ENCODE results near the gene DCANP1. TPM values are rescaled to one million over a fixed set of nuclear protein-coding genes. Genes with fewer than 3 reads are reported as not detected.

DCANP1 gene
- total and polyA plus RNA-seq, 2 donors (not counting 1 experiment from before 2014, with no cell fraction given): not detected

DNA sequence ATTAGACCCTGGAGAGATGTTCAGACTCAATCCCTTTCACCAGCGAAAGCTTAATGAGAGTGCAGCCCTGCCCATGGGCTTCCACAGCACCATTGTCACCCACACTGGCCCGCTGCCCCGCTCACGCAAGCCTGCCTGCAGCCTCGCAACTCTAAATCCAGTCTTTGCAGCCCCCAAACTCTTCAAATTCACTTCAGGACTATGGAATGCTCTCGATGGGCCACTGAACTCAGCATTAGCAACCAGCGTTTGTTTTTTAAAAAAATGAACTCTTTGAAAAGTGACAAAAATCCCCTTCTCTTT, 17.1 kb downstream of the DCANP1 start:
- Histone ChIP-seq H3K27ac (ENCODE audit: low read length in 2 of 2) (no peak overlapping the region), H3K4me3 (ENCODE audit: control extremely low read depth in 1 of 5, extremely low read depth in 1 of 5, insufficient read depth in 1 of 5, low read depth in 2 of 5, low read length in 4 of 5) (no peak overlapping the region), H3K4me1 (ENCODE audit: control insufficient read depth in 2 of 2, insufficient read depth in 2 of 2, low read length in 2 of 2) (no peaks in the 10 kb centered on the region), H3K36me3 (replicated peaks in 1 of 2; ENCODE audit: control extremely low read depth in 1 of 2, control insufficient read depth in 1 of 2, extremely low read depth in 1 of 2, insufficient read depth in 2 of 2, low read length in 1 of 2) (no peaks in the 10 kb centered on the region), H3K9me3 (ENCODE audit: control extremely low read depth in 1 of 3, control insufficient read depth in 2 of 3, insufficient read depth in 1 of 3, low read length in 2 of 3) (peaks cover 0 to 9% (median 0%) of the 10 kb centered on the region in 3 donors), H3K4me2 (replicated peaks; ENCODE audit: low read depth, low read length, poor library complexity, severe bottlenecking) (no peak overlapping the region), H3K79me2 (ENCODE audit: control insufficient read depth, insufficient read depth, low read length) (no peaks in the 10 kb centered on the region), H3K9ac (ENCODE audit: low read length) (no peak overlapping the region), H2AFZ (ENCODE audit: insufficient read depth, low read depth, low read length, poor library complexity, severe bottlenecking) (no peak overlapping the region), H3K27me3 (replicated peaks in 1 of 4; ENCODE audit: control extremely low read depth in 1 of 4, control insufficient read depth in 3 of 4, insufficient read depth in 4 of 4, low read length in 3 of 4) (peaks cover 0 to under 1% (median 0%) of the 10 kb centered on the region in 4 experiments), H4K20me1 (ENCODE audit: control insufficient read depth, insufficient read depth, low read length, poor library complexity, severe bottlenecking) (no peaks in the 10 kb centered on the region)
- ChIA-PET CTCF (no interaction called here), POLR2A (no interaction called here)
- ATAC-seq (ENCODE audit: low read depth): no peak
- no peak for TF ChIP-seq EZH2 (IDR thresholded peaks at IDR 0.05; ENCODE audit: borderline replicate concordance, insufficient read depth, low read depth, low read length, poor library complexity, severe bottlenecking)
- TF ChIP-seq, protein P1, sequence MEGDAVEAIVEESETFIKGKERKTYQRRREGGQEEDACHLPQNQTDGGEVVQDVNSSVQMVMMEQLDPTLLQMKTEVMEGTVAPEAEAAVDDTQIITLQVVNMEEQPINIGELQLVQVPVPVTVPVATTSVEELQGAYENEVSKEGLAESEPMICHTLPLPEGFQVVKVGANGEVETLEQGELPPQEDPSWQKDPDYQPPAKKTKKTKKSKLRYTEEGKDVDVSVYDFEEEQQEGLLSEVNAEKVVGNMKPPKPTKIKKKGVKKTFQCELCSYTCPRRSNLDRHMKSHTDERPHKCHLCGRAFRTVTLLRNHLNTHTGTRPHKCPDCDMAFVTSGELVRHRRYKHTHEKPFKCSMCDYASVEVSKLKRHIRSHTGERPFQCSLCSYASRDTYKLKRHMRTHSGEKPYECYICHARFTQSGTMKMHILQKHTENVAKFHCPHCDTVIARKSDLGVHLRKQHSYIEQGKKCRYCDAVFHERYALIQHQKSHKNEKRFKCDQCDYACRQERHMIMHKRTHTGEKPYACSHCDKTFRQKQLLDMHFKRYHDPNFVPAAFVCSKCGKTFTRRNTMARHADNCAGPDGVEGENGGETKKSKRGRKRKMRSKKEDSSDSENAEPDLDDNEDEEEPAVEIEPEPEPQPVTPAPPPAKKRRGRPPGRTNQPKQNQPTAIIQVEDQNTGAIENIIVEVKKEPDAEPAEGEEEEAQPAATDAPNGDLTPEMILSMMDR (IDR thresholded peaks at IDR 0.05): no peak
- WGBS (ENCODE audit: insufficient coverage): 100% methylated on average over 5 of the region's 7 CpGs
- intact Hi-C loops (cut with micrococcal nuclease): no loop called here
- Mint-ChIP-seq H3K27me3 (peaks cover 22% of the 10 kb centered on the region), H3K27ac (no peak overlapping the region), H3K4me1 (no peaks in the 10 kb centered on the region), H3K4me3 (no peak overlapping the region), H3K9me3 (ENCODE audit: insufficient read depth) (peaks cover 6% of the 10 kb centered on the region)
- no peak for DNase-seq

DNA sequence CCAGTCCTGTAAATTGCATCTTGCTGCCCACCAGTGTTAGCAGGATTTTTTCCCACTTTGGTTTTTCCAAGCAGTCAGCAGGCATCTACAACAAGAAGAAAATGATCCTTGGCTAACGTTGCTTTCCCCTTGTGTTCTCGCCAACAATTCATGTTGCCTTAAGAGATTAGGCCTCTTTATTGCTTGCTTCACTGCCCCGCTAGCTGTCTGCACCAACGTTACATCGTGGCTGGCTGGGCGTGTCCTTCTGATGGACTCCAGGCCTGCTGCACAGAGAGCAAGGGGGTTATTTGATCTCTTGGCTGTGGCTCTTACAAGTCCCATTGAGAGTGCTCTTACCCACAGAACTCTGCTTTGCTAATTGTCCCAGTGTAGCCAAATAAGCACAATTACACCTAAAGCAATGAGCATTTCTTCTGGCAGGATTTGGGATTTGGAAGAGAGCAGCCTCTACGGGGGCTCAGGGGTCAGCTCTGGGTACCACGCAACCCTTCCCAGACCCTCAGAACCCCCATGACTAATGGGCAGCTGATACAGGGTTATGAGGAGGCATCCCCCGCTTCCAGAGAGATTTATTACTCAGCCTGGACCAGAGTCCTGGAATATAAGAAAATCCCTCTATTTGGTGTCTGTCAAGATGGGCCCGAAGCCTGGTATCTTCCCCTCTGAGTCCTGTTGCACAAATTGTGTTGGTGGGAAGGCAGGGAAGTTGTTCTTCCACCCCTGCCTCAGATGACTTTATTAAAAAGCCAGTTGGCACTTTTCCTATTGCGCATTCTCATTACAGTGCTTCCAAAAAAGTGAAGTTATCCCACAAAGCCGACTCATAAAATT, 17.6 kb downstream of the DCANP1 start:
- no peaks in the 10 kb centered on the region for H3K27me3 ChIP-seq (replicated peaks in 1 of 4; ENCODE audit: control extremely low read depth in 1 of 4, control insufficient read depth in 3 of 4, insufficient read depth in 4 of 4, low read length in 3 of 4)
- no peaks in the 10 kb centered on the region for H4K20me1 ChIP-seq (ENCODE audit: control insufficient read depth, insufficient read depth, low read length, poor library complexity, severe bottlenecking)
- ChIA-PET POLR2A (no interaction called here), CTCF (interaction anchor here (1.4 kb wide), 1 partner anchor 28 kb away, joined by 3 read pairs; no protein-coding TSS in a partner anchor)
- H3K4me2 ChIP-seq (replicated peaks; ENCODE audit: low read depth, low read length, poor library complexity, severe bottlenecking): no peak overlapping the region
- H3K27ac ChIP-seq (ENCODE audit: low read length in 2 of 2): no peak overlapping the region
- Mint-ChIP-seq H3K9me3 (ENCODE audit: insufficient read depth) (peaks cover 6% of the 10 kb centered on the region), H3K27ac (no peak overlapping the region), H3K27me3 (peaks cover 26% of the 10 kb centered on the region), H3K4me3 (no peak overlapping the region), H3K4me1 (no peaks in the 10 kb centered on the region)
- no peaks in the 10 kb centered on the region for H3K4me1 ChIP-seq (ENCODE audit: control insufficient read depth in 2 of 2, insufficient read depth in 2 of 2, low read length in 2 of 2)
- peaks cover 0 to 9% (median 0%) of the 10 kb centered on the region in 3 donors for H3K9me3 ChIP-seq (ENCODE audit: control extremely low read depth in 1 of 3, control insufficient read depth in 2 of 3, insufficient read depth in 1 of 3, low read length in 2 of 3)
- ATAC-seq (ENCODE audit: low read depth): no peak
- H3K79me2 ChIP-seq (ENCODE audit: control insufficient read depth, insufficient read depth, low read length): no peaks in the 10 kb centered on the region
- no peak for DNase-seq
- H3K36me3 ChIP-seq (replicated peaks in 1 of 2; ENCODE audit: control extremely low read depth in 1 of 2, control insufficient read depth in 1 of 2, extremely low read depth in 1 of 2, insufficient read depth in 2 of 2, low read length in 1 of 2): no peaks in the 10 kb centered on the region
- no peak overlapping the region for H2AFZ ChIP-seq (ENCODE audit: insufficient read depth, low read depth, low read length, poor library complexity, severe bottlenecking)
- H3K4me3 ChIP-seq (ENCODE audit: control extremely low read depth in 1 of 5, extremely low read depth in 1 of 5, insufficient read depth in 1 of 5, low read depth in 2 of 5, low read length in 4 of 5): no peak overlapping the region
- intact Hi-C loops (cut with micrococcal nuclease): no loop called here
- 61% methylated on average over 8 of the region's 12 CpGs for WGBS (ENCODE audit: insufficient coverage)
- no peak for TF ChIP-seq EZH2 (IDR thresholded peaks at IDR 0.05; ENCODE audit: borderline replicate concordance, insufficient read depth, low read depth, low read length, poor library complexity, severe bottlenecking)
- TF ChIP-seq, protein P1 (IDR thresholded peaks at IDR 0.05): no peak
- H3K9ac ChIP-seq (ENCODE audit: low read length): no peak overlapping the region

All from B cell (primary cell).